UCSD-AML1 (cell line): Measurements from ENCODE around the gene NUDCD3.
A peak's percentile ranks its signal among the peaks of the same experiment; 100 is the strongest.

Source experiments
- DNase-seq: peaks from one replicate; lab custom pipeline; 2025; ENCODE audit not compliant: unreplicated experiment; lab: John Stamatoyannopoulos, UW

Gene NUDCD3

GRCh38 chr7:44482502-44483485, 7.7 kb downstream of the NUDCD3 start:
- no peak for DNase-seq

GRCh38 chr7:44477938-44478337, 12.5 kb downstream of the NUDCD3 start:
- no peak for DNase-seq

GRCh38 chr7:44477063-44477830, 13.2 kb downstream of the NUDCD3 start:
- peak; percentile 31 for DNase-seq

- no peak for DNase-seq
Measured at GRCh38 chr7:44476313-44476712, 14.1 kb downstream of the NUDCD3 start.

GRCh38 chr7:44473295-44473694, 17.2 kb downstream of the NUDCD3 start:
- no peak for DNase-seq

GRCh38 chr7:44472843-44473242, 17.6 kb downstream of the NUDCD3 start:
- DNase-seq = no peak

- no peak for DNase-seq
Measured at GRCh38 chr7:44471850-44472249, 18.6 kb downstream of the NUDCD3 start.

GRCh38 chr7:44471436-44471835, 19.0 kb downstream of the NUDCD3 start:
- DNase-seq = no peak

- no peak for DNase-seq
Measured at GRCh38 chr7:44470628-44471245, 19.7 kb downstream of the NUDCD3 start.

GRCh38 chr7:44470135-44470479, 20.4 kb downstream of the NUDCD3 start:
- no peak for DNase-seq

- no peak for DNase-seq
Measured at GRCh38 chr7:44469461-44470134, 20.9 kb downstream of the NUDCD3 start.

- no peak for DNase-seq
Measured at GRCh38 chr7:44467217-44467548, 23.3 kb downstream of the NUDCD3 start.

GRCh38 chr7:44466300-44467216, 23.9 kb downstream of the NUDCD3 start:
- DNase-seq = no peak

- DNase-seq = no peak
Measured at GRCh38 chr7:44465490-44465889, 25.0 kb downstream of the NUDCD3 start.

GRCh38 chr7:44463169-44463808, 27.2 kb downstream of the NUDCD3 start:
- no peak for DNase-seq

- no peak for DNase-seq
Measured at GRCh38 chr7:44461387-44461786, 29.1 kb downstream of the NUDCD3 start.

GRCh38 chr7:44460325-44460724, 30.1 kb downstream of the NUDCD3 start:
- no peak for DNase-seq

GRCh38 chr7:44455155-44455554, 35.3 kb downstream of the NUDCD3 start:
- no peak for DNase-seq

- no peak for DNase-seq
Measured at GRCh38 chr7:44454348-44454747, 36.1 kb downstream of the NUDCD3 start.

GRCh38 chr7:44451123-44451522, 39.3 kb downstream of the NUDCD3 start:
- no peak for DNase-seq
